GM06990 (cell line): ENCODE results near the gene FCN3.
"Not testable (repeated sequence)": the region's sequence is repeated elsewhere in the genome, so short reads cannot be mapped to it uniquely, and the experiment has no call there.

Experiments
- DNase-seq: peaks from one replicate; pipeline ENCODE4 v3.0.0-alpha.2; 2011; ENCODE audit not compliant: insufficient read length; ENCODE audit errors: extremely low read depth
- H3K27me3 ChIP-seq: replicated peaks from 2 replicates; pipeline ENCODE4 v1.6.0; 2011; ENCODE audit warnings: low read length; ENCODE audit not compliant: control insufficient read depth, insufficient read depth
- H3K36me3 ChIP-seq: 2 replicates; pipeline ENCODE4 v1.5.1; 2011; ENCODE audit warnings: low read length; ENCODE audit not compliant: control insufficient read depth, insufficient read depth
- H3K4me3 ChIP-seq: replicated peaks from 2 replicates; pipeline ENCODE4 v1.5.1; 2011; ENCODE audit warnings: low read depth, mild to moderate bottlenecking, control low read depth, low read length
- CTCF ChIP-seq: IDR thresholded peaks from 2 replicates; pipeline ENCODE4 v1.5.1; 2011; ENCODE audit warnings: low read length, control low read depth, mild to moderate bottlenecking, inconsistent platforms; ENCODE audit not compliant: insufficient read depth, poor library complexity, severe bottlenecking

FCN3 gene

GRCh38 chr1:27414091-27414490, 39.5 kb upstream of the FCN3 start:
- Histone ChIP-seq H3K27me3 (no peaks in the 10 kb centered on the region), H3K36me3 (peaks cover 13% of the 10 kb centered on the region), H3K4me3 (no peak overlapping the region)
- TF ChIP-seq CTCF, result no peak
- no peak for DNase-seq

- DNase-seq, result no peak
- no peak for TF ChIP-seq CTCF
- Histone ChIP-seq H3K4me3 (no peak overlapping the region), H3K27me3 (no peaks in the 10 kb centered on the region), H3K36me3 (peaks cover 18% of the 10 kb centered on the region)
These were observed 38.4 kb upstream of the FCN3 start for GRCh38 chr1:27413004-27413403.

GRCh38 chr1:27412502-27412901, 37.9 kb upstream of the FCN3 start:
- Histone ChIP-seq H3K4me3 (no peak overlapping the region), H3K36me3 (peaks cover 20% of the 10 kb centered on the region), H3K27me3 (no peaks in the 10 kb centered on the region)
- no peak for DNase-seq
- no peak for TF ChIP-seq CTCF

GRCh38 chr1:27410709-27411108, 36.1 kb upstream of the FCN3 start:
- TF ChIP-seq CTCF, result no peak
- H3K36me3 ChIP-seq, result peaks cover 20% of the 10 kb centered on the region
- no peak for DNase-seq
- no peaks in the 10 kb centered on the region for H3K27me3 ChIP-seq
- no peak overlapping the region for H3K4me3 ChIP-seq

GRCh38 chr1:27409669-27410068, 35.0 kb upstream of the FCN3 start:
- H3K36me3 ChIP-seq, result peaks cover 20% of the 10 kb centered on the region
- no peak for TF ChIP-seq CTCF
- no peaks in the 10 kb centered on the region for H3K27me3 ChIP-seq
- H3K4me3 ChIP-seq, result no peak overlapping the region
- no peak for DNase-seq

- Histone ChIP-seq H3K4me3 (no peak overlapping the region), H3K36me3 (peaks cover 16% of the 10 kb centered on the region), H3K27me3 (no peaks in the 10 kb centered on the region)
- DNase-seq, result no peak
- no peak for TF ChIP-seq CTCF
These were observed 33.5 kb upstream of the FCN3 start for GRCh38 chr1:27408151-27408550.

GRCh38 chr1:27406791-27407190, 32.2 kb upstream of the FCN3 start:
- not testable (repeated sequence) for DNase-seq, H3K27me3 ChIP-seq, H3K4me3 ChIP-seq
- peaks cover 11% of the 10 kb centered on the region for H3K36me3 ChIP-seq
